Activated CD4-positive, alpha-beta T cell treated with anti-CD3 and anti-CD28 coated beads, Interleukin-2, amount 10 ng/mL, durations not matched to agents 24 days and 14 days (primary cell): Measurements from ENCODE around the gene TRIM47. TPM values are rescaled to one million over a fixed set of nuclear protein-coding genes. Genes with fewer than 3 reads are reported as not detected.

Experiments used
- DNase-seq: peaks from one replicate; pipeline ENCODE4 v3.0.0; 2022
- H3K27ac Mint-ChIP-seq: one replicate; pipeline ENCODE4 v1.8.0; 2022; ENCODE audit warnings: mild to moderate bottlenecking, mixed read lengths
- H3K27me3 Mint-ChIP-seq: one replicate; pipeline ENCODE4 v1.8.0; 2022; ENCODE audit warnings: mixed read lengths
- H3K36me3 Mint-ChIP-seq: one replicate; pipeline ENCODE4 v1.8.0; 2022; ENCODE audit warnings: low read depth, mild to moderate bottlenecking, mixed read lengths
- H3K4me1 Mint-ChIP-seq: one replicate; pipeline ENCODE4 v1.8.0; 2021; ENCODE audit warnings: mixed read lengths
- H3K4me3 Mint-ChIP-seq: one replicate; pipeline ENCODE4 v1.8.0; 2022; ENCODE audit warnings: mild to moderate bottlenecking, moderate library complexity, mixed read lengths
- H3K9me3 Mint-ChIP-seq: one replicate; pipeline ENCODE4 v1.8.0; 2021; ENCODE audit warnings: mixed read lengths
- intact Hi-C: fragments of 100-400 bp; cut with micrococcal nuclease; formaldehyde crosslinking; loops from one replicate; pipeline ENCODE4 v1.15.1; 2023
- total RNA-seq: library from RNA; stranded (reverse); gene quantifications from 2 replicates; pipeline ENCODE4 v1.2.3, GENCODE V29; 2022

Gene TRIM47
- total RNA-seq, 1 donor from 2014 or later: 25.2 TPM

DNA sequence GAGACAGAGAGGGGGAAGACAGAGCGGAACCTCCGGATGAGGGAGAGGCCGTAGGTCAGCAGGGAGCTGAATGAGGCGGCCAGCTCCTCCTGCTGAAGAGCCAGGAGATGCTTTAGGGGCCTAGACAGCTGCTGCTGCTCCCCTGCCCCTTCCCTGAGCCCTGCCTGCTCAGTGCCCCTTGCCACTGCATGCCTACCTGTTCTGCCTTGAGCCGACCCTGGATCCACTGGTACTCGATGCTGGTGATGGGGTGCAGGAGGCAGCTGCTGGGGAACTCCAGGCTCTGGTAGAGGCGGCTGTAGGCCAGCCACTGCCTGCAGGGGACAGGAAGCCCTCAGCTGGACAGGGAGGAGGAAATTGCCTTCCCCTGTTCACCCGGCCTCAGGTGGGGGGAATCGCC is 41.8 kb downstream of the TRIM47 start:
- intact Hi-C loops: no loop called here
- no peak overlapping the region for H3K27ac Mint-ChIP-seq
- no peaks in the 10 kb centered on the region for H3K27me3 Mint-ChIP-seq
- H3K4me3 Mint-ChIP-seq: no peak overlapping the region
- DNase-seq: no peak
- no peaks in the 10 kb centered on the region for H3K9me3 Mint-ChIP-seq
- peaks cover 46% of the 10 kb centered on the region for H3K36me3 Mint-ChIP-seq
- H3K4me1 Mint-ChIP-seq: peaks cover 23% of the 10 kb centered on the region

DNA sequence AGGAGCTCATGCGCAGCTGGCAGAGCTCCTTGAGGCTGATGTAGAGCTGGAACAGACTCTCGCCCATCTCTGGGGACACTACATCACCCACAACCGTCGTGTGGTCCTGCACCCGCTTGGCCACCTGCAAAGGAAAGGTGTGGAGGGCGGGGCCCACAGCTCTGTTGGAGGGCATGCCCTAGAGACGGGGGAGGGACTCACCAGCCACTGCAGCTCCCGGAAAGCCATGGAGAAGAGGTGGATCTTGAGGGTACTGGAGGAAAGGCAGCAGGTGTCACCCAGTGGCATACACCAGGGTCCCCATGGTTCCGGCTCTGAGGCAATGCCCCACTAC is 42.8 kb downstream of the TRIM47 start:
- Mint-ChIP-seq H3K9me3 (no peaks in the 10 kb centered on the region), H3K27me3 (no peaks in the 10 kb centered on the region), H3K36me3 (peaks cover 46% of the 10 kb centered on the region), H3K4me3 (no peak overlapping the region), H3K27ac (no peak overlapping the region), H3K4me1 (peaks cover 23% of the 10 kb centered on the region)
- intact Hi-C loops: no loop called here
- DNase-seq: no peak

DNA sequence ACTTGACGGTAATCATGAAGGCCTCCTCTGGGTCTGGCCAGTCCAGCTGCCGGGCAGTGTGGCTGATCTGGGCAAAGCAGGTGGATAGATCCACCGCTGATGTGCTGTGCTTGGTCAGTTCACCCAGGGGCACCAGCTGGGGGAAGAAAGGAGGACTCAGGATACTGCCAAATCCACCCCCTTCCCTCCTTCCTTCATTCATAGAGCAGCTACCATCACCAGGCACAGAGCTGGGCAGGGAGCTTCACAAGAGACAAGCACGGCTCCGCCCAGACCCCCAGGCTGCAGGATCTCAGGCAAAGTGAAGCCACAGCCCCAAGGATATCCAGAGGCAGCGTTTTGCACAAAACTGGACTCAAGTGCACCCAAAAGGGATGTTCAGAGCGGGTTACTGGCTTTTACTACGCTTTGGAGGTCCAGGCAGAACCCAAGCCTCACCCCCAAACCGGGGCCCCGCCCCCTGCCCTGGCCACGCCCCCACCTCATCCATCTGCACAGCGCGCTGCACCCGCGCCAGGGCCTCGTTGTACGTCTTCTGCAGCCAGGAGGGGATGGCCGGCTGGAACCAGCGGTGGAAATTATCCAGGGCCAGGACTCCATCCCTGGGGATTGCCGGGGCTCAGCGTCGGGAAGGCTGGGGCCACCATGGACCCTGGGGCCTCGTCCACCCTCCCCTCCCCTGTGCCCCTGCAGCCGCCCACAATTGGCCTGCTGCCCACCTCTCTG is 43.3 kb downstream of the TRIM47 start:
- H3K27ac Mint-ChIP-seq: peak overlapping the region; percentile 48
- H3K36me3 Mint-ChIP-seq: peaks cover 48% of the 10 kb centered on the region
- no peaks in the 10 kb centered on the region for H3K9me3 Mint-ChIP-seq
- intact Hi-C loops: no loop called here
- peaks cover 23% of the 10 kb centered on the region for H3K4me1 Mint-ChIP-seq
- DNase-seq: no peak
- no peak overlapping the region for H3K4me3 Mint-ChIP-seq
- H3K27me3 Mint-ChIP-seq: no peaks in the 10 kb centered on the region

GRCh38 chr17:75834279-75834920 is 44.0 kb downstream of the TRIM47 start:
- Mint-ChIP-seq H3K36me3 (peaks cover 50% of the 10 kb centered on the region), H3K9me3 (no peaks in the 10 kb centered on the region), H3K27me3 (no peaks in the 10 kb centered on the region), H3K4me3 (no peak overlapping the region), H3K4me1 (peaks cover 23% of the 10 kb centered on the region), H3K27ac (peak overlapping the region; percentile 48)
- intact Hi-C loops: no loop called here
- DNase-seq: no peak

DNA sequence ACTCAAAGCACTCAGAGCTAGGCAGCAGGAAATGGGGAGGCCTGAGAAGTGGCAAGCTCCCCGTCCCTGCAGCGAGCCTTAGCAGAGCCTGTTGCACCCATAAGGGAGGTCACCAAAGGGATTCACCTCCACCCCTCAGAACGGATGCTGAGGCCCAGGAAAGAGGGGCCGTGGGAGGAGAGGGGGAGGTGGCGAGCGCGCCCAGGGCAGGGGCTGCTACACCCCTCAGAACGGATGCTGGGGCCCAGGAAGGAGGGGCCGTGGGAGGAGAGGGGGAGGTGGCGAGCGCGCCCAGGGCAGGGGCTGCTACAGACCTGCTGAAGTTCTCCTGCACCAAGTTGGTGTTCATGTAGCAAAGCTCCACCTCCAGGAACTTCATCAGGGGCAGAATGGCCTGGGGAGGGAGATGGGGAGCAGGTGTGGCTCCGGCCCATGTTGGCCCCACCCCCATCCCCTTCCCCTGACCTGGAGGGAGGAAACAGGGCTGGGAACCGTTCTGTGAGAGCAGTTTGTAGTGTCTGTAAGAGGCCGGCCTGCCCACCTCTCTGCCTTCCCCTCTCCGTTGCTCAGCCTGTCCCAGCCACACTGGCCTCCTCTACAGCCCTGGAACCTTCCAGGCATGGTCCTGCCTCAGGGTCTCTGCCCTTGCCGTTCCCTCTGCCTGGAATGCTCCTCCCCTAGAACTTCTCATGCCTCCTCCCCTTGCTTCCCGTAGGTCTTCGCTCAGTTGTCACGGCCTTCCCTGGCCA is 45.6 kb downstream of the TRIM47 start:
- Mint-ChIP-seq H3K36me3 (peaks cover 45% of the 10 kb centered on the region), H3K27me3 (no peaks in the 10 kb centered on the region), H3K27ac (peak overlapping the region; percentile 91), H3K4me3 (peak overlapping the region; percentile 78), H3K9me3 (no peaks in the 10 kb centered on the region), H3K4me1 (peaks cover 25% of the 10 kb centered on the region)
- peak; percentile 78 for DNase-seq
- intact Hi-C loops: no loop called here

DNA sequence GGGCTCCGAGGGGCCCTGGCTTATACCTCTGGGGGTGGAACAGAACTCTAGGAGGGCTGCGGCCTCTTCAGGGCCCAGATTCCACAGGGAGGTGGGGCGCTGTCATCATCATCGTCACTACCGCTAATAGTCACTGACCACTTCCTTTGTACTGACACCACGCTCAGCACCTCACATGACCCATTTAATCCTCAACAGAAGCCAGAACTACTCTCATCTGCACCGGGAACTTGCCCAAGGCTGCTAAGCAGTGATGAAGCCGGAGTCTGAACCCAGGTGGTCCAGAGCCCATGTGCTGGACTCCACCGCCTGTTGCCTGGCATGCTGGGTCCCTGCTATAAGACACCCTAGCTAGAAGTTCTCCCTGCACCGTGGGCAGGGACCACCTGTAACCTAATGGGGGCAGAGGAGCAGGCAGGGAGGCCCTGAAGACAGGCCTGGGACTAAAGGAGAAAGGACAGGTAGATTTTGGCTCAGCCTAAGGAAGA is 46.2 kb downstream of the TRIM47 start:
- peak; percentile 72 for DNase-seq
- Mint-ChIP-seq H3K27me3 (no peaks in the 10 kb centered on the region), H3K4me1 (peaks cover 25% of the 10 kb centered on the region), H3K27ac (peak overlapping the region; percentile 91), H3K4me3 (peak overlapping the region; percentile 78), H3K36me3 (peaks cover 40% of the 10 kb centered on the region), H3K9me3 (no peaks in the 10 kb centered on the region)
- intact Hi-C loops: no loop called here

DNA sequence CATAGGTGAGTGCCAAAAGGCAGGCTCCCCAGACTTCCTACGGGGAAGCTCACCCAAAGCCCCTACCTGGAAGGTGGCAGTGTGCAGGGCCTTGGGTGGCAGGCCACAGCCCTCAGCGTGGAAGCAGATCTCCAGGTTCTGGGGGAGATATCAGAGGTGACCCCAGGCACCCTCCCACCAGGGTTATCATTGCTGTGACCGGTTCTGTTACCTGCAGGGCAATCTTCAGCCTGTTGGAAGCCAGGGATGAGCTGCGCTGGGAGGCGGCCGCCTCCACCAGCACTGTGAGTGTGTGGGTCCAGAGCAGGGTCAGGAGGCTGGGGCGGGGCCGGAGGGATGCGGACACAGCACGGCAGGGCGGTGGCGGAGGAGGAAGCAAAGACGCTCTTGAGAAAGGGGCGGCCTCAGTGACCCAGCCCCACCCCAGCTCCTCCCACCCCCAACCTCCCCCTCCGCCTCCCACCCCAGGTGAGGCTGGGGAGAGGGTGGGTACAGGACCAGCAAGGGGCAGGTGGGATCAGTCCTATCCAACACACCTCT is 47.3 kb downstream of the TRIM47 start:
- intact Hi-C loops: no loop called here
- H3K36me3 Mint-ChIP-seq: peaks cover 39% of the 10 kb centered on the region

GRCh38 chr17:75830164-75831031 is 48.0 kb downstream of the TRIM47 start:
- no peaks in the 10 kb centered on the region for H3K27me3 Mint-ChIP-seq
- DNase-seq: peak; percentile 78
- peaks cover 39% of the 10 kb centered on the region for H3K36me3 Mint-ChIP-seq
- H3K4me3 Mint-ChIP-seq: no peak overlapping the region
- intact Hi-C loops: no loop called here
- H3K9me3 Mint-ChIP-seq: no peaks in the 10 kb centered on the region
- no peak overlapping the region for H3K27ac Mint-ChIP-seq
- peaks cover 25% of the 10 kb centered on the region for H3K4me1 Mint-ChIP-seq

More for the DNA sequence above, 47.3 kb downstream of the TRIM47 start:
- H3K27ac Mint-ChIP-seq: no peak overlapping the region
- H3K4me1 Mint-ChIP-seq: peaks cover 25% of the 10 kb centered on the region
- no peak overlapping the region for H3K4me3 Mint-ChIP-seq
- H3K27me3 Mint-ChIP-seq: no peaks in the 10 kb centered on the region
- no peaks in the 10 kb centered on the region for H3K9me3 Mint-ChIP-seq
- DNase-seq: no peak

- Mint-ChIP-seq H3K27me3 (no peaks in the 10 kb centered on the region), H3K36me3 (peaks cover 38% of the 10 kb centered on the region), H3K4me3 (no peak overlapping the region), H3K4me1 (peaks cover 24% of the 10 kb centered on the region), H3K9me3 (no peaks in the 10 kb centered on the region), H3K27ac (no peak overlapping the region)
- DNase-seq: no peak
- intact Hi-C loops: loop anchor here (5.0 kb wide), 2 partner anchors 52 to 77 kb away; a partner anchor contains a TSS
Observed at GRCh38 chr17:75829747-75830146, 48.6 kb downstream of the TRIM47 start.

DNA sequence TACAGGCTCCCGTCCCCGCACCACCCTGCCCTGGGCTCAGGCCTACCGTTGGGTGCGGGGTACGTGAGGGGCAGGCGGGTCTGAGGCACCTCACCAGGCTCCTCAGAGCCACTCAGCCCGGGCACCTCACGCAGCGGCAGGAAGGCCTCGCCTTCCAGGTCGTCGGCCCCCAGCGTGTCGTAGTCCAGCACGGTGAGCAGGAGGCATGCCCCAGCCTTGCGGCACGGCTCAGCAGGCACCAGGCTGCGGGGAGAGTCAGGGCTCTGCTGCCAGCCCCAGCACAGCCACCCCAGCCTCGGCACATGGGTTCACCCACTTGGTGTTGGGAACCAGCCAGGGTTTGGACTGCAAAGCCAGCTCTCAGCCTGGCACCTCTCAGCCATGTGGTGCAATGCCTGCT is 49.6 kb downstream of the TRIM47 start:
- intact Hi-C loops: loop anchor here (5.0 kb wide), 2 partner anchors 51 to 76 kb away; a partner anchor contains a TSS
- Mint-ChIP-seq H3K27ac (peak overlapping the region; percentile 37), H3K9me3 (no peaks in the 10 kb centered on the region), H3K4me1 (peaks cover 17% of the 10 kb centered on the region), H3K36me3 (peaks cover 29% of the 10 kb centered on the region), H3K27me3 (no peaks in the 10 kb centered on the region), H3K4me3 (no peak overlapping the region)
- no peak for DNase-seq

GRCh38 chr17:75828076-75828400 is 50.3 kb downstream of the TRIM47 start:
- H3K9me3 Mint-ChIP-seq: no peaks in the 10 kb centered on the region
- H3K4me1 Mint-ChIP-seq: peaks cover 10% of the 10 kb centered on the region
- H3K27me3 Mint-ChIP-seq: no peaks in the 10 kb centered on the region
- H3K36me3 Mint-ChIP-seq: peaks cover 22% of the 10 kb centered on the region
- intact Hi-C loops: loop anchor here (5.0 kb wide), 2 partner anchors 51 to 76 kb away; a partner anchor contains a TSS
- DNase-seq: no peak
- H3K27ac Mint-ChIP-seq: peak overlapping the region; percentile 89
- peak overlapping the region; percentile 40 for H3K4me3 Mint-ChIP-seq

- Mint-ChIP-seq H3K4me1 (peaks cover 7% of the 10 kb centered on the region), H3K36me3 (peaks cover 21% of the 10 kb centered on the region), H3K4me3 (peak overlapping the region; percentile 40), H3K27me3 (no peaks in the 10 kb centered on the region), H3K27ac (peak overlapping the region; percentile 89), H3K9me3 (no peaks in the 10 kb centered on the region)
- intact Hi-C loops: loop anchor here (5.0 kb wide), 2 partner anchors 50 to 75 kb away; a partner anchor contains a TSS
- peak; percentile 90 for DNase-seq
Observed at GRCh38 chr17:75827308-75828075, 50.9 kb downstream of the TRIM47 start.
